NOMO-1 (cell line): ENCODE data around the gene OR10G7.
A peak's percentile ranks its signal among the peaks of the same experiment; 100 is the strongest.

Experiments used
- DNase-seq, 2 experiments: peaks; one replicate each; lab custom pipeline; 2025; ENCODE audit not compliant: unreplicated experiment in 2 of 2; lab: John Stamatoyannopoulos, UW

The OR10G7 gene, protein sequence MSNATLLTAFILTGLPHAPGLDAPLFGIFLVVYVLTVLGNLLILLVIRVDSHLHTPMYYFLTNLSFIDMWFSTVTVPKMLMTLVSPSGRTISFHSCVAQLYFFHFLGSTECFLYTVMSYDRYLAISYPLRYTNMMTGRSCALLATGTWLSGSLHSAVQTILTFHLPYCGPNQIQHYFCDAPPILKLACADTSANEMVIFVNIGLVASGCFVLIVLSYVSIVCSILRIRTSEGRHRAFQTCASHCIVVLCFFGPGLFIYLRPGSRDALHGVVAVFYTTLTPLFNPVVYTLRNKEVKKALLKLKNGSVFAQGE

DNA sequence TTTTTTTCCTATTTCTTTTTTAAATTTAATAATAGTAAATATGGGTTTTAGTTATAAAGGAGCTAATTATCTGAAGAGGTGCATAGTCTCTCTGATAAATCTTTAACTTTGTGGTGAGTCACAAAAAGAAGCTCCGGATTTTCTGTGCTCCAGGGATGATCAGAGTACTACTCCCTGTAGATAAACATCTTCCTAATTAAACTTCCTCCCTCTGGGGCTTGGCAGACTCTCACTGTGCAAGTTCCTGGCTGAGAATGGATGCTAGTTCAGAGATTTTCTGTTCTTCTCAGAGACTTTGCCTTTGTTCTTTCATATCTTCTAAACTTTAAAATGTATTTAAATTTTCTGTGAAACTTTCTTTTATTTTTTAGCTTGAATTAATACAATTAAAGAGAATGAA, at the start of gene OR10G7:
Gene OR10G7, minus strand, starts transcription at position 72 of the 400 bp plus-strand sequence. CDS start 2,324 bp downstream, outside the sequence.
- no peak for DNase-seq

DNA sequence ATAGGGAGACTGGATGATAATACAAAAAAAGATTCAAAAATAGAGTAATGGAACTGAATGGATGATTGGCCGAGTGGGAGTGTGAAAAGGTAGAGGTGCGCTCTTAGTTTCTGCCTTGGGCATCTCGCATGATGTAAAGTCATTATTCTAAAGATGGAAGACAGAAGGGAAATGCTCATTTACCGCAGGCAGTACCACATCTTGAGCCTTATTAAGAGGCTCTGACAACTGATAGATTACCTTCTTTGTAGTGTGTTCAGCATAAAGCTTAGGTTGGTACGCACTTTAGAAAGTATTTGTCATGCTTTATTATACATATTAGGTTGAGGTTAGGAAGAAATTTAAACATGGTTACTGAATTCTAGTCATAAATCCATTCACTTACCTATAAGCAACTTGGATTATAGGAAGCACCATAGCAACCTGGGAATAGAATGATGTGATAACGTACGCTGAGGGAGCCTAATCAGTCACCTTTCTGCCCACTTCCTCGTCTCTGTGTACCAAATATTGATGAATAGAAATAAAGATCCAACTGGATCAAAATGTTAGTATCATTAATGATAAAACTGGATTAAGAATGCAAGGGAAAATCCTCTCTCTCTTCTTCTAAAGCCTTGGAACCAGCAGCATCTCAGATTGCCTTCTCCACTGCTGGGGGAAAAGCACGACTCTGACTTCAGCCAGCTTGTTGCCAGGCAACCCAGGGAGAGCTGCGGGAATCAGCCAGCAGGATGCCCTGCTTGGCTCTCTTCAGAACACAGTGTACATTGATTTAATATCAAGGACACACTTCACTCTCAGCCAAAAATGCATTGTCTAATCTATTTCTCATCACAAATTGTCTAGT, 45.1 kb upstream of the OR10G7 start:
- no peak for DNase-seq

DNA sequence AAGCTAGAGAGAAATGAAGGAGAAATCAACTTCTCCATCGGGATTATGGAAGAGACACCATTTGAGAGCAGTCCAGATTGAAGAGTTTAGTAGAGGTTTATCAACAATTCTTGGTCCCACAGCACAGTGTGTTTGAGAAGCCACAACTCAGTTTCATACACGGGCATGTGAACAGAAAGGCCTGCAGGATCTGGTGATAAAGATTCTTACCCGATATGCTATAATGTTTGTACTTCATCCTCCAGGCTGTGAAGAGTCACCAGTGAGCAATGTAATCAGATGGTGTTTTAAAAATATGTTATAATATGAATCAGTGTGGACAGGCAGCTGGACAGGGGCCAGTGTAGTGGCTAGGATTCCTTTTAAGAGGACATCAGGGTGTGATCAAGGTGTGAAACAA, 44.5 kb upstream of the OR10G7 start:
- DNase-seq = no peak

DNA sequence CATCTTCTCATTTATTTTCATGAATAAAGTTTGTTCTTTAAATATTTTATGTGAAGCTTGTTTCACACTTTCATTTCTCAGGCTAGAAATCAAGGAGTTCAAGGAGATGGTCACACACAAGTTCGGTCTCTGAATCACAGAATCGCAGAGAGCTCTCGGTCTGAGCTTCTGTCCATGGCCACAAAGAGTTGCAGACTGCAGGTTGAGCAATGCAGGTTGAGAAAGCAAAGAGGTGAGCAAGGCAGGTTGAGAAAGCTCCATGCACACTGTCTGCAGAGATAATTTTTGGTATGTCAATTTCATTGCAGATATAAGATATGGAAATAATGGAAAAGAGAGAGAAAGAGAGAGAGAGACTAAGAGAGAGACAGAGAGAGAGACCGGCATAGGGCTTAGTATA, 41.2 kb upstream of the OR10G7 start:
- no peak for DNase-seq

DNA sequence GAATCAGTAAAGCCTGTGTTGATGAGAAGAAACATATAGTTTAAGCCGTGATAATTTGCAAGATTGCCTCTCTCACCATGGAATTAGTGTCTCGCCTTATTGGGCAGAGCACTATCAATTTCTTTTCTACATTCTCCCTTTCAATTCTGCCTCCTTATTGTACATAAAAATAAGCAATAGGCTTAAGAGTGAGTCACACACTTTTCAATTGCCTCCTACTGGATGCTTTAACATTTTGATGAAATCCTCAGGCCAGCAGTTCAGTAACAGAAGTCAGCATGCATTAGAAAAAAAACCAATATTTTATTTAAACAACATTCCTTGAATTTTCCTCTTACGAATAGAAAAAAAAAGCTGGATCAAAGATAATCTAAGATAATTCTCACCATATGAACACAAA, 40.4 kb upstream of the OR10G7 start:
- no peak for DNase-seq

DNA sequence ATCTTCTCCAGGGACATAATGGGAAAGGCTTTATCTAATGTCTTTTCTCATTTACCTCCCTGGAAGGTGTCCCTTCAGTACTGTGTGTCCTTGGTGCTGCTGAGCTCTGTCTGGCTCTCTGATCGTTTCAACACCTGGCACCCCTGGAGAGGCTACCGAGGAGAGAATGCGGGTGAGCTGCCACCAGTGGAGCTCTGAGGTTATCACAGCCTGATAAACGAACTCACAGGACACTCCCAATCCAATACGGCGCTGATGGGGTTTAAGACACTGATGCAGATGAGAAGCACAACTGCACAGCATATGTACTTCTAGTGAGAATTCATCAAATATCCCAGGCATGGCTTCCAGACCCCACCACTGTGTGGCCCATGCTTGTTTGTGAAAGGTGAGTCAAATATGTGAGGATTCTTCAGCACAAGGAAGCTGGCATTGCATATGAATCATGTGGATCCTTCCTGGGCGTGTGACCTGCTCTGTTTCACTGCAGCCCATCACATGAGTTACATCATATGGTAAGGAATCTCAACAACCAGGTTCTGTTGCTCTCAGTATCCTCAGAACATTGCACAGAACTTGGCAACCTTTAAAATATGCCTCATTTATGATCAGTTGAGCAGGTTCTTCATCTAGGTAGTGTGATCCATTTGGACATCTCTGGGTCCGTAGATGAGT, 39.3 kb upstream of the OR10G7 start:
- no peak for DNase-seq

DNA sequence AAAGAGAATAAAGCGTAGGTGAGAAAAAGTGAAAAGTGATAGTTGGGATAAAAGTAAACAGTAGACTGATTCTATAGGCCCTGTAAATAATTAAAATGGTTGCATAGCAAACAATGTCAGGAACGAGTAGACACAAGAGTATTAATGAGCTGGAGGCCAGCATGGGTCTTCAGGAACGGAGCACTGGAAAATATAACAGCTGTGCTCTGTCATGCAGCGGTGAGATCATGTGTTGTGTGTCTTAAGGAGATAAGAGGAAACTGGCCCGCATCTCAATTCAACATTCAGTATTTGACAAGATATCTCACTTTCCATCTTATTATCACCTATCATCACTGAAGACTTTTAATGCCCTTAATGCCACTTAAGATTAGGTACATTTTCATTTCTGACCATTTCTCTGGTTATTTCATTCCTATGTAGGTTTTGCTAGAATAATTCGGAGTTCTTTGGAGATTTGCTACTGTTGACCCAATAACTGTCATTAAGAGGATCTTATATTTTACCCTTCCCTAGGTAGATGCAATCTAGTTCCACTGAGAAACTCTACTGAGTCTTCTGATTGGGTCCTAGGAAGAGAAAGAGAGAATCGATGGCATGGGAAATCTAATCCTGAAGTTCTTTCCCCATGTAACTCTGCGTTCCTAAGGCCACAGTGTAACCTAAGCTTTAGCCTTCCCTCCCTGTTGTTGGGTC, 38.7 kb upstream of the OR10G7 start:
- DNase-seq = no peak

DNA sequence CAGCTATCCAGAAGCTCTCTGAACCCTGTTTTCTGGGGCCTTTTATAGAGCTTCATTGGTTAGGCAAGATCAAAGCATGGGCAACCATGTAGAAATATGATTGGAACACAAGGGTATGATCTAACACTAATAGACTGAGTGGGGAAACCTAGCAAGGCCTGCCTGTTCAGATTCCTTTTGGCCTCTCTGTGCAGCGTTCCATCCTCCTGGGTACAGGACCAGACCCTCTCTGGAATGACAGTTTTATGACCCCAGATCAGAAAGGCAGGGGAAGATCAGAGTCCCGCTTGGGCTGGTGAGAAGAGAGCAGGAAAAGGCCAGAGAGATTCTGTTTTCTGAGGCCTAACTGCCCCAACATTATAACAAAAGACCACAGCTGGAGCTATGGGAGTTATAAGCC, 37.5 kb upstream of the OR10G7 start:
- no peak for DNase-seq

DNA sequence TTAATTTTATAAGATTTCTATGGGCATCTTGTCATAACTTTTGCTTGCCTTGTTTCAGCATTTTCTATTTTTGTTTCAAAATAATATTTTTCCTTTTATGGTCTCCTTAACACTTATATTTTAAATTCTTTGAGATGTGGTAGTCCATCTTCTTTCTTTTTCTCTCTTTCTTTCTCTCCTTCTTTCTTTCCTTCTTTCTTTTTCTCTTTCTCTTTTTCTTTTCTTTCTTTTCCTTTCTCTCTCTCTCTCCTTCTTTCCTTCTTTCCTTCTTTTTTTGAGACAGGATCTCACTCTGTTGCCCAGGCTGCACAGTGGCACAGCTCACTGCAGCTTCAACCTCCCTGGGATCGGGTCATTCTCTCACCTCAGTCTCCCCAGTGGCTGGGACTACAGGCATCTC, 36.1 kb upstream of the OR10G7 start:
- no peak for DNase-seq

DNA sequence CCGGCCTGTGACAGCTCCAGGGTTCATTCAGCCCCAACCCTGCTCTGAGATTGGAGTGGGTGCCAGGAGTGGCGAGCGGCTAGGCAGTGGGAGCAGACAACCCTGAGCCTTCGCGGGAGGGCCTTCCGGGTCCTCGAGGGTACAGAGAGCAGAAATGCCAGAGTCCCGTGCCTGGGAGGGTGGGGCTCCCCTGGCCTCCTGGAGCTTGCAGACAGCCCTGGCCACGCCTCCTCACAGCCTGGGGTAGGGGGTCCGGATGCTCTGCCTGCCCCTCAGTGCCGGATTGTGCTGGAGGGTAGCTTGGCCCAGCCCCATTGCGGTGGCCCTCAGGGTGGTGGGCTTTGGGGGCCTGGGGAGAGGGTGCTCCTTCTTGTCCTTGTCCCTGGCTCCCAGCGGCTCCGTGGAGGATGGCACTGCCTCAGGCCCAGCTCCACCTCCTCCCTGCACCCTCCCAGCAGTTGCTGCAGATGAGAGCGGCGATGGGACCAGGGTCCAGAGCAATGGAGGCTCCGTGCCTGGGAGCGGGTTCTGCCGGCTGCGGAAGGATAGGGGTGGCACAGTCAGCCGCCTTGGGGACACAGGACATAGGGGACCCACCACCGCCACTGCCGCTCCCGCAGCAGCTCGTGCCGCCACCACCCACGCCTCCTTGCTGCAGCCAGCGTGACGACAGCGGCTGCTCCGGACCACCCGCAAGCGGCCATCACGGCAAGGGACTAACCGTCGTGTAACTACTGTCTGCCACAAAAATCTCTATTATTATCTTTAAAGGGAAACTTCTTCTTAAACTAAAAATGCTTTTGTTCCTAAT, 34.9 kb upstream of the OR10G7 start:
- DNase-seq = no peak

DNA sequence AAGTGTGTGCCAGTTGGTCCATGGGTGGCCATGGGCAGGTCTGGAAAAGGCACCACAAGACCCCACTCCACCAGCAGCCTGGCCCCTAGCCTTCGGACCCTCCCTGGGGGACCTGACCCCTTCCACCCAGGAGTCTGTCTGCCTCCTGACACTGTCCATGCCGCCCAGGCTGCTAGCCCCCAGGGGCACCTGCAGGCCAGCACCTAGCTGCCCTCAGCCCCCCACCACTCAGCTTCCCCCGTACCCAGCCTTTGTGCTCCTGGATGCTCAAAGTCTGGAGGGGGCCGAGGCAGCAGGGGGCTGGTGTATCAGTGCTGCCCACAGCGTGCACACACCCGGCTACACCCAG, 34.3 kb upstream of the OR10G7 start:
- DNase-seq = no peak

DNA sequence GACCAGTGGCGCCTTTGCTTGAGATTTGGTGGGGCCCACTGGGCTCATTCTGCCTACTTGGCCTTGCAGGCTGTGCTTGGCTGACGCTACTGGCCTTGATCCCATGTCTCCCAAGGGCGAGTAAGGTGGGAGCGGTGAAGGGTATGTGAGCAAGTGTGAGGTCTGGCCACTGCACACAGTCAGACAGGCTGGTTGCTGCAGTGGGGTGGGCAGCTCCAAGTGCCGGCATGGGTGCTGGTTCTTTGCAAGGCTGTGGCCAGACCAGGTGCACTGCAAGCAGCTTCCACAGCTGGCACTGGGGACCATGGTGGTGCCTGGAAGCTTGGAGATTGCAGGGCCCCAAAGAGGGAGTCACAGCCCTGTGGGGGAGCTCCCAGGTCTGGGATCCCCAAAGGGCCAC, 33.4 kb upstream of the OR10G7 start:
- DNase-seq = no peak

DNA sequence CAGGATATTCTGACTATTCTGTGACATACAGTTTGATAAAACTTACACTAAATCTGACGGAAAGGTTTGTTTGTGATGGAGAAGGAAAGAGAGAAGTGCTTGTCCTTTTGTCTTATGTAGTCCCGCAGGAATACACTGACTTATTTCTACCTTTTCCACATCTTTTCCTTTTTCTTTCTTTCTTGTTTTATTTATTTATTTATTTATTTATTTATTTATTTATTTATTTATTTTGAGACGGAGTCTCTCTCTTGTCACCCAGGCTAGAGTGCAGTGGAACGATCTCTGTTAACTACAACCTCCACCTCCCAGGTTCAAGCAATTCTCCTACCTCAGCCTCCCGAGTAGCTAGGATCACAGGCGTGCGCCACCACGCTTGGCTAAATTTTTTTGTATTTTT, 31.0 kb upstream of the OR10G7 start:
- DNase-seq = no peak

DNA sequence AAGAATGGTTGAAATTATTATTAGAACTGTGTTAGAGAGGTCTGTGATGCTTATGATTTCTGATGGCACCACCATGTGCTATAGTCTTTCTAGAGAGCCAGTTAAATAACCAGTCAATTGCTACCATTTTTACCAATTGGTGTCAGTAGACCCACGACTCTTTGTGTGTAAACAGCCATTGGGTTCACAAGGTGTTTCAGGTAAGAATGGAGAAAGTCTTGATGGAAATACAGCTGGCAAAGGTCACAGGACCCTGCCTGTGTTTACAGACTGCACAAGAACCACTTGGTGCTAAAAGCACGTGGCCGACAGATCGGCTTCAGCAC, 30.5 kb upstream of the OR10G7 start:
- DNase-seq = no peak

DNA sequence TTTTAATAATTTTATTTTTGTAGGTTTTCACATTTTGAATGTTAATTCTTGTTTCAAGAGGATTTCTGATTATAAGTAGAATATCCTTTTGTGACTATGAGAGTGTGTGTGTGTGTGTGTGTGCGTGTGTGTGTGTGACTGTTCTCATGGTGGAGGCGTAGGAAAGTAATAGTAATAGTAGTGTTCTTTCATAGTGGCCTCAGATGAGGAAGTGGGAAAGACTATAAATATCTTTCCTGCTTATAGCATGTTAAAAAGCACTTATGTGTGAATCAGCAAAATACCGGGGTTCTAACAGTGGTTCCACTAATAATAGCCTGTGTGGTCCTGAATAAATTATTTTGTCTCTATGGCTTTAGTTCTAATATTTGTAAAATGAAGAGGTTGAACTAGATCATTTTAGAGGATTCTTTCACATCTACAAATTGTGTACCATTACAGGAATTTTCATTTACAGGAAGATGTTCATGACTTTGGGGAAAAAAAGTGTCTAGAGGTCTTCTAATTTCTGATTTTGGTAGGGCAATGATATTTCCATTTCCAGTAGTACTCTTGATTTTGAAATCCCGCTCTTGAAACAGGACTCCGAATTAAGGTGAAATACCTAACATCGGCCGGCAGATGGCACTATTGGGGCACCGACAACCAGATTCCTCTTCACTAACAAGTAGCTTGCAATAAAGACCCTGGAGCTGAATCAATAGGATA, 29.9 kb upstream of the OR10G7 start:
- peak; percentile 56 to 81 for DNase-seq

DNA sequence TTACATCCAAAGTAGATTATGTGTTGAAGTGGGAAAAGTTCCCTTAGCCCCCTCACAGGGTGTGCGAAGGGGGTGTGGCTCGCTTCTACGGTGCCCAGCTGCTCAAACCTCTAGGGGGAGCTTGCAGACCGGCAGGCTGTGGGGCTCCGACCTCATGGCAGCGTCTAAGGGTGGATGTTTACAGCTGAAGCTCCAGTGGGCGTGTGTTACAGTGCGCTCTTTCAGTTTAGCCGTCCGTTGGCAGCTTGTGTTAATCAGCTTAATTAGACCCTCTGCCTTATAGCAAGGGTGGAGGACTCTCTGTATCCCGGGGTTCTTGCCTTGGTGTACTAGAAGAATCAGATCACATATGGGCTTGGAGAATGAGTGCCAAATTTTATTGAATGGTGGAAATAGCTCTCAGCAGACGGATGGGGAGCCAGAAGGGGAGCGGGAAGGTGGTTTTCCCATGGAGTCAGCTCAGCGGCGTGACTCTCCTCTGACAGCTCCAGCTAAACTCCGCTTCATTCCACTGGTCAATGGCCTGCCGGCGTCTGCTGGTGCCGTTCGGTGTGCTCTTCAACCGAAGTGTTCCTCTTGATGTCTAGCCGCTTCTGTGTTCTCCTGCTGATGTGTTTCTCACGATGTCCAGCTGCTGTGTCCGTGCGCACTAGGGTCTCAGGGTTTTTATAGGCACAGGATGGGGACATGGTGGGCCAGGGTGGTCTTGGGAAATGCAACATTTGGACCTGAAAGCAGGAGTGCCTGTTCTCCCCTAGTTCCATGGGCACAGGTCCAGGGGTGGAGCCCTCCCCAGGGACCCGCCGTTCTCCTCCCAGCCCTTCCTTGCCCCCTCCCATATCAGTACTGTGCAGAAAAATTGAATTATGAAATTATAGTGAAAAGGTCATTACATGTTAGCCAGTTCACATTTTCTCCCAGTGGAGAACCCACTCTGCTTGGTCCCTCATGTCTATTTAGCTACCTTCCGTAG, 28.6 kb upstream of the OR10G7 start:
- DNase-seq = peak; percentile 85 to 86

DNA sequence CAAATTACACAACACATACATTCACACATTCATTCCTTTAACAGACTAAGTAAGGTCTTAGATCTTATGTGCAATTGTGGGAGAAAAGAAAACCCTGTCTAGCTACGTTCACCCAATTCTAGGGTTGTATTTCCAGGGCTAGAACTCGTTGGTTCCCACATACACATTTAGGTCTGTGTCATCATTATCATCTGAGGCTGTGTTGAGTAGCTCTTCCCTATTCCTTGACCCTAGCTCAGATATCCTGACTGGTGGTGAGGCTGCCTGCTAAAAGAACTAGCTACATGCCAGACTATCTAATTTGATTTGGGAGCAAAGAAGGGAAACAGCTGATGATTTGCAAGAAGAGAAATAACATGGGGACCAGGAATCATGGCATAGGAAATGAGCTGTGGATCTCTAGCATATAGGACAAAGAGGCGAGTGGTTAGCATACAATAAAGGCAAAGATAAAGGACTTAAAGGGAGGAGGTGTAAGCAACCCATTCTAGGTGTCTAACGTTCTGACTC, 27.5 kb upstream of the OR10G7 start:
- DNase-seq = no peak

DNA sequence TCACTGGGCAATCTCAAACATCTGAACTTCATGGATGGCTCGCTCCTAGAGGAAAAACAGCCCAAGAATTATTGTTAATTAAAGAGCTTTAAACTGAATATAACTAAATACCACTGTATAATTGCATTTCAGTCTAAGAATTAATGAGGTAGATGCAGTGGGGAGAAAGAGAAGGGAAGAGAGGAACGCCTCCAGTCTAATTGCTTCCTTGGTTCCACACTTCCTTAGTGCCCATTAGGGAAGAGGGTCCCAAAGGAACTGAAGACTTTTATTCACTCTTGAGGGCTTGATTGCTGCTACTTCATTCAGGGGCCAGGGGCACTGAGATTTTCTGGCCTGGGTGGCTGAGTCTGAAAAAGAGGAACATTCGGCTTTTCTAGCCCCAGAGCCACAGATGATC, 11.8 kb upstream of the OR10G7 start:
- DNase-seq = no peak

DNA sequence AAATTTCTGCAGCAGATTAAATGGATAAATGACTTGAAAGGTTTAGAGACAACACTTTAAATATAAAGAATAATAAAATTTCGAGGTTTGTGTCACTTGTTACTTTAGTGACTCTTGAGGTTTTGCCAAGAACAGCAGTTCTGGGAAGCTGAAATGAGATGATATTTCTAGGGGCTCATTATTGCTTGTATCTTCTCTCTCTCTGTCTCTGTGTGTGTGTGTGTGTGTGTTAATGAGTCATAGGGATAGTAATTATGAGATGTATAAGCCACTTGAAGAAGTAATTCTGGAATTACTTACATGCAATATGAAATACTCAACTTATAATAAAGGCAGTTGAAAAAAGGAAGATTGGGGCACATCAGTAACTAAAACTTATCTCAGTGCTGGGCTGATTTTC, 9.6 kb upstream of the OR10G7 start:
- no peak for DNase-seq
